Rectal smooth muscle tissue (tissue), 1 donor: ENCODE data around the gene CTNNA3.

Source experiments
- H3K27ac ChIP-seq: one replicate; pipeline ENCODE4 v1.7.0; 2013; ENCODE audit warnings: low read depth, low read length, inconsistent platforms
- H3K27me3 ChIP-seq: one replicate; pipeline ENCODE4 v1.7.0; 2013; ENCODE audit warnings: low read length; ENCODE audit not compliant: control insufficient read depth, insufficient read depth
- H3K36me3 ChIP-seq: one replicate; pipeline ENCODE4 v1.7.0; 2013; ENCODE audit warnings: low read length; ENCODE audit not compliant: control insufficient read depth, insufficient read depth
- H3K4me1 ChIP-seq: one replicate; pipeline ENCODE4 v1.7.0; 2013; ENCODE audit warnings: low read length; ENCODE audit not compliant: control insufficient read depth, insufficient read depth
- H3K4me3 ChIP-seq: one replicate; pipeline ENCODE4 v1.7.0; 2013; ENCODE audit warnings: low read length
- H3K9ac ChIP-seq: one replicate; pipeline ENCODE4 v1.7.0; 2013; ENCODE audit warnings: low read length

CTNNA3 gene

GRCh38 chr10:65931291-65932070, 1764.5 kb downstream of the CTNNA3 start:
- Histone ChIP-seq H3K9ac (no peak overlapping the region), H3K36me3 (no peaks in the 10 kb centered on the region), H3K4me1 (no peaks in the 10 kb centered on the region), H3K4me3 (no peak overlapping the region), H3K27me3 (no peaks in the 10 kb centered on the region), H3K27ac (no peak overlapping the region)

DNA sequence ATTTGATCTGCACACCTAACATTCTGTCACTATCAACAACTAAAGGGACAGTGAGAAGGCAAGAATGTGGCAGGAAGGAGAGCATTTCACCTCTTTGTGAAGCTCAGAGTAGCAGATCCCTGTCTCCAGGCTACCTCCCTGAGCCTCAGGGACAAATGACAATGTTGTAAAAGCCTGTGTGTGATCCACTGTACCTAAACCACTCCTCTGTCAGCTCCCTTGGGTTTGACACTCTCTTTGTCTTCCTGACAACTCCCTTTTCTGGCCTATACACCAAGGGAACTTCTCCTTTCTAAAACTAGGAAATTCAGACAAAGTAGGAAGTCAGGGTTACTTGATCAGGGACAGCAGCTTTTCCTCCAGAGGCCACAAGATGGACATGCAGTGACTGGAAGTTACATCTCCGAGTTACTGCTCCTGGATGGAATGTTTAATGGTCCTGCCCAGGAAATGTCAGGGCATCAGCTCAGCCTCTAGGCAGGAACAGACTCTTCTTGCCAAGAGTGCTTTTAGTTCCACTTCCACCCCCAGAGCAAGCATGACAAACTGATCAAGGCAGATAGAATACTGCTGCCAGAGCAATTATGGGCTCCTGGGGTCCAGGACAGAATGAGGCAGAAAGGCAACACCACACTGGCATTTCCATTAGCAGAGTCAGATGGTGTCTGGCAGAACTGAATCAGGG, 1784.7 kb downstream of the CTNNA3 start:
- Histone ChIP-seq H3K4me1 (no peaks in the 10 kb centered on the region), H3K9ac (no peak overlapping the region), H3K27ac (no peak overlapping the region)

DNA sequence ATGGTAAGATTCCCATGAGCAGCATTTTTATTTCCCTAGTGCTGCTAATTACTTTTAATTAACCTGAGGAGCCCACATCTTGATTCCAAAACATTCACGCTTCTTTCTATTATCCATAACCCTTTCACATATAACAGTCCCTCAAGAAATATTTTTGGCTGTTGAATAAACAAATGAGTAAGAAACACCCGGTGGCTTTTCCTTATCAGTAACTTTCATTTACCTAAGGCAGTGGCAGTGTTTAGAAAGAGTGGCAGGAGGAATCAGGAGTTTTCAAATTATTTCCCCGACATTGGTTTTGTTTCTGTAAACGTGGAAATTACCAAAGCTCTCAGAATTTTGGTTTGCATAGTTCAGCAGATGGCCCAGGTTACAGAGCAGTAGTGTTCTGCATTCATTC, 1785.8 kb downstream of the CTNNA3 start:
- Histone ChIP-seq H3K36me3 (no peaks in the 10 kb centered on the region), H3K27ac (no peak overlapping the region), H3K4me3 (no peak overlapping the region), H3K4me1 (no peaks in the 10 kb centered on the region), H3K9ac (no peak overlapping the region), H3K27me3 (no peaks in the 10 kb centered on the region)

More for the DNA sequence above, 1784.7 kb downstream of the CTNNA3 start:
- no peak overlapping the region for H3K4me3 ChIP-seq
- H3K36me3 ChIP-seq, result no peaks in the 10 kb centered on the region
- H3K27me3 ChIP-seq, result no peaks in the 10 kb centered on the region

- H3K27me3 ChIP-seq, result no peaks in the 10 kb centered on the region
- no peak overlapping the region for H3K4me3 ChIP-seq
- no peak overlapping the region for H3K27ac ChIP-seq
- H3K9ac ChIP-seq, result no peak overlapping the region
- H3K4me1 ChIP-seq, result no peaks in the 10 kb centered on the region
- no peaks in the 10 kb centered on the region for H3K36me3 ChIP-seq
Observed at GRCh38 chr10:65907199-65907712, 1788.7 kb downstream of the CTNNA3 start.

- H3K27ac ChIP-seq, result no peak overlapping the region
Observed at GRCh38 chr10:65903620-65904019, 1792.4 kb downstream of the CTNNA3 start.

DNA sequence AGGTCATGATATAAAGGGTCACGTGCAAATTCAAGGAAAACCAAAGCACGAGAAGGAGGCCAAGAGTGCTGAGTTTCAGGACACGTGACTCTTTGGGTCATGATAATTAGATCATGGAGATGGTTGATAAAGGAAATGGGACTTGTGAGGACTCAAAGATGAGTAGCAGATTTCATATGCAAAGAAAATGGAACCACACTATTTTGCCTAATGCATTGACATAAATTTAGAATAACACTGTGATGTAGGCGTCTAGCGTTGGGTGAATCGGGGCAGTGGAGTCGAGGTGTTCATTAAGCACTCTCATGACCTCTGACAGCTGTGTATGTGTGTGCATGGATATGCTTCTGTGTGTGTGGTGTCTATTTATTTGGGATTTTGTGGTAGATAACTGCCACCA, 1795.7 kb downstream of the CTNNA3 start:
- Histone ChIP-seq H3K4me1 (no peaks in the 10 kb centered on the region), H3K27ac (no peak overlapping the region), H3K4me3 (no peak overlapping the region), H3K27me3 (no peaks in the 10 kb centered on the region), H3K9ac (no peak overlapping the region), H3K36me3 (no peaks in the 10 kb centered on the region)

More at GRCh38 chr10:65903620-65904019, 1792.4 kb downstream of the CTNNA3 start:
- no peak overlapping the region for H3K4me3 ChIP-seq
- no peak overlapping the region for H3K9ac ChIP-seq
- no peaks in the 10 kb centered on the region for H3K27me3 ChIP-seq
- no peaks in the 10 kb centered on the region for H3K4me1 ChIP-seq
- no peaks in the 10 kb centered on the region for H3K36me3 ChIP-seq

DNA sequence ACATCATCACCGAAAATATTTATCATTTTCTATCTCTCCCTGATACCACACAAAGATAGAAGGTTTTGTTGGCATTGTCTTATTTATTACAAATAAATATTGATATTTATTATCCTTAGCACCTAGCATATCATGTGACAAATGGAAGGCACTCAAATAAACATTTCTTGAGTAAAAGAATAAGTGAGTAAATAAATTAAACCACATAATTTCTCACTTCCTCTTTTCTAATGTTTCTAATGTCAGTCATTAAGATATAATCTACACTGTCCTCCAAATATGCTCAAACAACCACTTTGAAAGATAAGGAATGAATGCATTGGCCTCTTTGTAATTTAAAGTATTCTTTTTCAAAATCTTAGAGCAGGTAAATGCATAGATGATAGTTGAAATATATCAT, 1797.9 kb downstream of the CTNNA3 start:
- no peaks in the 10 kb centered on the region for H3K27me3 ChIP-seq
- H3K4me1 ChIP-seq, result no peaks in the 10 kb centered on the region
- no peak overlapping the region for H3K27ac ChIP-seq
- H3K9ac ChIP-seq, result no peak overlapping the region
- no peak overlapping the region for H3K4me3 ChIP-seq
- H3K36me3 ChIP-seq, result no peaks in the 10 kb centered on the region

DNA sequence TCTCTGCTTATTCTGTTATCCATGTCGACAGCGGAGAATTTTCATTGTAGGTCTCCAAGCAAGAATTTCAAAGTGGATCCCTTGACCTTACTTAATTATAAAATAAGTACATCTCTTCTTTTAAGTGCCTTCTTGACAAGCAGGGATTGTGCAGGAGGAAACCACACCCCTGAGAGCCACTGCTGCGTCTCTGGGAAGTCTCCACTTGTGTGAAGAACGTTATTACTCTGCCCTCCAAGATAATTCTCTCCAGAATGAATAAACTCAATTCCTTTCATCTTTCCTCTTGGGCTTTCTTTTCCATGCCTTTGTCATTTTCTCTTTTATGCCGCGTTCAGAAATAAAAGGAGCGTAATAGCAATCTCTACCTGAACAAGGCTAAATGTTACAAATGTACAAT, 1801.0 kb downstream of the CTNNA3 start:
- no peak overlapping the region for H3K27ac ChIP-seq
- no peaks in the 10 kb centered on the region for H3K27me3 ChIP-seq
- H3K36me3 ChIP-seq, result no peaks in the 10 kb centered on the region
- H3K4me1 ChIP-seq, result no peaks in the 10 kb centered on the region
- H3K4me3 ChIP-seq, result no peak overlapping the region
- no peak overlapping the region for H3K9ac ChIP-seq

DNA sequence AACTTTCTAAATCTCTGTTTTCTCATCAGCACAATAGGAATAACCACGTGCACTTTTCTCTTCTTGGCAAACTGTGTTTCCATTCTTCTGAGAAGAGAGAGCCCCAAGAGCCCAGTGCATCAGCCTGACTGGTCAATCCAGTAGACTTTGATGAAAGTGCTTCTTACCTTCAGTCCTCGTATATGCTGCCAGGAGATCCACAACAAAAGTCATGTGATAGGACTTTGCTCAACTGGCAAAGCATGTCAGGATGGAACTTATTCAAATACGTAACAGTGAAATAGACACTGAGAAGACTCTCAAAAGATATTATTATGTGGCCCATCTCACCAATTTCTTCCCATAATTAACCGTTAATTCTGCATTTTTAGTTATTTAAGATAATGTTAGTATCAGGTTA, 1801.6 kb downstream of the CTNNA3 start:
- Histone ChIP-seq H3K36me3 (no peaks in the 10 kb centered on the region), H3K9ac (no peak overlapping the region), H3K4me1 (no peaks in the 10 kb centered on the region), H3K27ac (no peak overlapping the region), H3K27me3 (no peaks in the 10 kb centered on the region), H3K4me3 (no peak overlapping the region)

- no peak overlapping the region for H3K27ac ChIP-seq
Observed at GRCh38 chr10:65893676-65894075, 1802.3 kb downstream of the CTNNA3 start.

DNA sequence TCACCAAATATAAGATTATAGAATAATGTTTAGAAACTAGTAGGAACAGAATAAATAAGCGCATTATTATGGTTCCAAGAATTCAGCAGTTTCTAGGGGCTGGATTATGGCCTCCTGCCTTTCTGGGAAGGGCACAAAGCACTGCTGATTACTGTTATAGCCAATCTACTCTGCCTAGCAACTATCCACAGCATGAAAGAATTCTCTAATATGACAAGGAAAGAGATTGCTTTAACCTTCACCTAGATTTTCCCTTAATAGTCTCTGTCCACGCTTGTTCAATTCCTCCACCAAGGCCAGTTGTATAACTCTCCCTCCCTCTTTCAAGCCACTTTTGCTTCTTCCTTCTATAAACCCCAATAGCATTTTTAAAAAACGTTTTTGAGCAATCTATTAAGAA, 1803.7 kb downstream of the CTNNA3 start:
- Histone ChIP-seq H3K36me3 (no peaks in the 10 kb centered on the region), H3K27ac (no peak overlapping the region), H3K27me3 (no peaks in the 10 kb centered on the region), H3K9ac (no peak overlapping the region), H3K4me1 (no peaks in the 10 kb centered on the region), H3K4me3 (no peak overlapping the region)

More at GRCh38 chr10:65893676-65894075, 1802.3 kb downstream of the CTNNA3 start:
- no peak overlapping the region for H3K9ac ChIP-seq
- no peak overlapping the region for H3K4me3 ChIP-seq
- no peaks in the 10 kb centered on the region for H3K4me1 ChIP-seq
- H3K36me3 ChIP-seq, result no peaks in the 10 kb centered on the region
- no peaks in the 10 kb centered on the region for H3K27me3 ChIP-seq

DNA sequence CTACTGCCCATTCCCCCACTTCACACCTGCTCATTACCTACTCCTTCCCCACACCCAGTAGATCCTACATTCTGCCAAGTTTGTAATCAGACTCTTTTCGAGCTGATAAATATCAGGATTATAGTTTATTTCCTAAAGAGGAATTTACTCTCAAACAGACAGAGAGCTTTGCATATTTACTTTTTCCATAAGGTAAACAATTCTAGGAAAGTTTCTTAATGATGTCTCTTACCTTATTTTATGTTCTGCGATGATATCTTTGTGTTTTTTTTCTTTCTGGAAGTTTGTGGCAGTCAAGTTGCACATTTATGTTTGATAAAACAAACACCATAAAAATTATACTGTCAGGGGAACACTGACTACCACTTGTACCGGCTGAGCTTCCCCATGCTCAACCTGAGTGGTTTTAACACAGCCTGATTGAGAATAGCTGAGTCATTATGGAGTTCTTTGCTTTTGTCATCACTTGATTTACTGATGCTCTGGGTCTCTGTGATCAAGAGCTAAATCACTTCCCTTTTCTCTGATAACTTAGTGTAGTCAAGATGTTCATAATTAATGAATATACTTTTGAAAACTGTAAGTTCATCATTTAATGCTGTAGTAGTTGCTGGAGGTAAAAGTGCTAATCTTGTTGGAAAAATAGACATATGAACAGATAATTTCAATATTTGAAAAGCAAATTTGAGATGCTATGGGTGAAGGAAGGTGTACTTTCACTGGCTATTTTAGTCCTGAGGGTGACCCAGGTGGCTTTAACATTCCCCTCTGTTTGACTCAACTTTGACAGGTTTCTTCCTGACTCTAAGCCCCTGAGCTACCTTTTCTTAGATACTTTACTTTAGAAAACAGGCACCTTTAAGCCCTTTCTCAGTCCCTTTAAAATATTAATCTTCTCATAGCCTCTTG, 1804.7 kb downstream of the CTNNA3 start:
- no peaks in the 10 kb centered on the region for H3K27me3 ChIP-seq
- H3K9ac ChIP-seq, result no peak overlapping the region
- H3K4me1 ChIP-seq, result no peaks in the 10 kb centered on the region
- no peak overlapping the region for H3K4me3 ChIP-seq
- H3K27ac ChIP-seq, result no peak overlapping the region
- no peaks in the 10 kb centered on the region for H3K36me3 ChIP-seq
